Nephron (organoid): Measurements from ENCODE around the gene EEF1AKMT2.
"Not testable (repeated sequence)": the region's sequence is repeated elsewhere in the genome, so short reads cannot be mapped to it uniquely, and the experiment has no call there.

ENCODE experiments used
- H3K27ac Mint-ChIP-seq, 3 experiments: 2 replicates each; pipeline ENCODE4 v1.8.0; 2020; ENCODE audit warnings: mixed read lengths in 3 of 3, mild to moderate bottlenecking in 2 of 3, moderate library complexity in 1 of 3
- H3K27me3 Mint-ChIP-seq: 2 replicates; pipeline ENCODE4 v1.8.0; 2021; ENCODE audit warnings: low read depth, mild to moderate bottlenecking, moderate library complexity, mixed read lengths
- H3K36me3 Mint-ChIP-seq: 2 replicates; pipeline ENCODE4 v1.8.0; 2020; ENCODE audit warnings: low read depth, mixed read lengths
- H3K4me1 Mint-ChIP-seq: 2 replicates; pipeline ENCODE4 v1.8.0; 2020; ENCODE audit warnings: mixed read lengths
- H3K4me3 Mint-ChIP-seq, 3 experiments: 2 replicates each; pipeline ENCODE4 v1.8.0; 2020; ENCODE audit warnings: mild to moderate bottlenecking in 3 of 3, mixed read lengths in 3 of 3, moderate library complexity in 2 of 3
- H3K9me3 Mint-ChIP-seq: 2 replicates; pipeline ENCODE4 v1.8.0; 2020; ENCODE audit warnings: mixed read lengths
- CTCF ChIP-seq, 3 experiments: fragments of 200-600 bp; sonication (generic); IDR thresholded peaks; one replicate each; pipeline ENCODE4 v1.5.0; 2021; ENCODE audit warnings: antibody characterized with exemption in 3 of 3; ENCODE audit not compliant: unreplicated experiment in 3 of 3

Gene EEF1AKMT2

GRCh38 chr10:124754227-124754626 lies 37.5 kb downstream of the EEF1AKMT2 start:
- no peak overlapping the region for H3K27ac Mint-ChIP-seq
- peaks cover 6% of the 10 kb centered on the region for H3K4me1 Mint-ChIP-seq
- H3K4me3 Mint-ChIP-seq, result no peak overlapping the region
- H3K36me3 Mint-ChIP-seq, result peaks cover 29% of the 10 kb centered on the region
- no peaks in the 10 kb centered on the region for H3K27me3 Mint-ChIP-seq
- no peaks in the 10 kb centered on the region for H3K9me3 Mint-ChIP-seq
- no peak for TF ChIP-seq CTCF (IDR thresholded peaks at IDR 0.05; ENCODE audit: unreplicated experiment in 3 of 3)

- no peaks in the 10 kb centered on the region for H3K9me3 Mint-ChIP-seq
- peaks cover 19% of the 10 kb centered on the region for H3K36me3 Mint-ChIP-seq
- peaks cover 13% of the 10 kb centered on the region for H3K4me1 Mint-ChIP-seq
- H3K27ac Mint-ChIP-seq, result no peak overlapping the region
- no peak overlapping the region for H3K4me3 Mint-ChIP-seq
- TF ChIP-seq CTCF (IDR thresholded peaks at IDR 0.05; ENCODE audit: unreplicated experiment in 3 of 3), result no peak
- no peaks in the 10 kb centered on the region for H3K27me3 Mint-ChIP-seq
These were observed 42.6 kb downstream of the EEF1AKMT2 start for GRCh38 chr10:124748953-124749645.

- Mint-ChIP-seq H3K4me3 (no peak overlapping the region), H3K27me3 (no peaks in the 10 kb centered on the region), H3K9me3 (no peaks in the 10 kb centered on the region), H3K27ac (no peak overlapping the region), H3K36me3 (peaks cover 18% of the 10 kb centered on the region), H3K4me1 (peaks cover 13% of the 10 kb centered on the region)
- no peak for TF ChIP-seq CTCF (IDR thresholded peaks at IDR 0.05; ENCODE audit: unreplicated experiment in 3 of 3)
These were observed 43.5 kb downstream of the EEF1AKMT2 start for GRCh38 chr10:124748166-124748565.

- Mint-ChIP-seq H3K27ac (no peak overlapping the region), H3K27me3 (no peaks in the 10 kb centered on the region), H3K4me1 (peaks cover 14% of the 10 kb centered on the region), H3K9me3 (no peaks in the 10 kb centered on the region), H3K4me3 (no peak overlapping the region), H3K36me3 (peaks cover 18% of the 10 kb centered on the region)
- no peak for TF ChIP-seq CTCF (IDR thresholded peaks at IDR 0.05; ENCODE audit: unreplicated experiment in 3 of 3)
These were observed 43.9 kb downstream of the EEF1AKMT2 start for GRCh38 chr10:124747745-124748144.

- Mint-ChIP-seq H3K27me3 (no peaks in the 10 kb centered on the region), H3K36me3 (peaks cover 15% of the 10 kb centered on the region), H3K4me1 (peaks cover 19% of the 10 kb centered on the region), H3K27ac (no peak overlapping the region), H3K9me3 (no peaks in the 10 kb centered on the region), H3K4me3 (no peak overlapping the region)
- no peak for TF ChIP-seq CTCF (IDR thresholded peaks at IDR 0.05; ENCODE audit: unreplicated experiment in 3 of 3)
These were observed 44.7 kb downstream of the EEF1AKMT2 start for GRCh38 chr10:124746992-124747391.

- H3K9me3 Mint-ChIP-seq, H3K27me3 Mint-ChIP-seq, H3K27ac Mint-ChIP-seq, H3K4me3 Mint-ChIP-seq: not testable (repeated sequence)
- Mint-ChIP-seq H3K4me1 (peaks cover 23% of the 10 kb centered on the region), H3K36me3 (peaks cover 12% of the 10 kb centered on the region)
These were observed 45.2 kb downstream of the EEF1AKMT2 start for GRCh38 chr10:124746447-124746846.
